ENCODE measurements around the gene FAM219A.
"Not testable (repeated sequence)": the region's sequence is repeated elsewhere in the genome, so short reads cannot be mapped to it uniquely, and the experiment has no call there.

The FAM219A gene

DNA sequence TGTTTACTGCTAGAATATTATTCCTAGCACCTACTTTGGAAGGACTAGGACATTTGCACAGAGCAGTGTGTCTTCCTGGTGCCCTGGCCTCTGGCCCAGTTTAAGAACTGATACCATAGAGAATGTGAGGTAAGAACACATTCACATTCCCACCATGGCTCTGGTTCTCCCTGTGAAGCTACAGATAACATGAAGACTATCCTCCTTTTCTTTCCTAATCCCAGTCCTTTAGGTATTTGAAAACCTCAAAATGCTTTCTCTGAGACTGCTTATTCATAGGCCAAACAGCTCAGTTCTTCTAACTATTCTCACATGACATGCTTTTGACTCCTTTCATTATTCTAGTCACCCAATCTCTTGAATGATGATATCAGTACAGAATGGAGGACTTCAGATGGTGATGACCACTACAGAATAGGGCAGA, 11.9 kb downstream of the FAM219A start:
- Histone ChIP-seq H3K9me3 (ENCODE audit: control insufficient read depth, low read length) (no peaks in the 10 kb centered on the region), H3K27ac (ENCODE audit: low read depth, low read length, severe bottlenecking) (no peak overlapping the region), H3K4me1 (ENCODE audit: control insufficient read depth, insufficient read depth, low read length, poor library complexity, severe bottlenecking) (peaks cover 9% of the 10 kb centered on the region), H3K4me3 (ENCODE audit: extremely low read depth, insufficient read depth, low read length, poor library complexity, severe bottlenecking) (no peak overlapping the region), H3K36me3 (ENCODE audit: control insufficient read depth, insufficient read depth, low read length) (peaks cover 1% of the 10 kb centered on the region)

DNA sequence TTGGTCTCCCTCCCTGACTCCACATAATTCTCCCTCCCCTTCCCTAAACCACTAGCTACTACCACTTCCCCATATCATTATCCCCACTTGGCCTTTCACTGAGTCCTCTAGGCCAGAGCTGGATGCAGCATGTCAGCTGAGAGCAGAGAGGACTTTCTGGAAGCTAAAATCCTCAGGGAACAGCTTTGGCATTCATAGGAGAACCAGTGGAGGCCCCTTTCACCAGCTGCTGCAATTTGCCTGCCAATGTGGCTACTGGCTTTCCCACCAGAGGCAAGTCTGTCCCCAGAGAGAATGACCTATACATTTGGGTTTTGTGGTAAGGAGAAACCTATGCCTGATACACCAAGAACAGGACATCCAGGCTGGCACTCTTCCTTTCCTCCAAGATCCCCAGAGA, 14.4 kb downstream of the FAM219A start:
- Histone ChIP-seq H3K4me1 (ENCODE audit: control insufficient read depth, insufficient read depth, low read length, poor library complexity, severe bottlenecking) (peaks cover 8% of the 10 kb centered on the region), H3K9me3 (ENCODE audit: control insufficient read depth, low read length) (no peaks in the 10 kb centered on the region), H3K27ac (ENCODE audit: low read depth, low read length, severe bottlenecking) (no peak overlapping the region), H3K36me3 (ENCODE audit: control insufficient read depth, insufficient read depth, low read length) (peaks cover 12% of the 10 kb centered on the region), H3K4me3 (ENCODE audit: extremely low read depth, insufficient read depth, low read length, poor library complexity, severe bottlenecking) (no peak overlapping the region)

DNA sequence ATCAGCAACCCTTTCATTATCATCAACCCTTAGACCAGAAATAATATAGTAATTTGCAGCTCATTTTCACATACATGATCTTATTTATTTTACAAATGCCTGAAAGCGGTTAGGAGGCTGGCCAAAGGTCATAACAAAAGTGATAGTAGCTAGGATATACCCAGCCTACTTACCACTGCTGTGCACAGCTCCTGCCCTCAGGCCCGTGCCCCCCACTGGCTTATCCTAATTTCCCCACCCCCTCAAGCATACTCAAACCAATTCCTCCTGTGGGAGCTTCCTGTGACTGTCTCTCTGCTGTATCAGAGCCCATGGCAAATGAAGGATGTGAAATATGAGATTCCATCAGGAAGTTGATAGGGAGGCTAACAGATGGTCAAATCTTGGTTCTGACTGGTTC, 14.8 kb downstream of the FAM219A start:
- 66 to 100% methylated on average over 1 to 2 of the region's 2 CpGs for WGBS, 2 experiments (ENCODE audit: insufficient coverage in 2 of 2)
- Histone ChIP-seq H3K36me3 (ENCODE audit: control insufficient read depth, insufficient read depth, low read length) (peaks cover 13% of the 10 kb centered on the region), H3K4me3 (ENCODE audit: extremely low read depth, insufficient read depth, low read length, poor library complexity, severe bottlenecking) (no peak overlapping the region)

DNA sequence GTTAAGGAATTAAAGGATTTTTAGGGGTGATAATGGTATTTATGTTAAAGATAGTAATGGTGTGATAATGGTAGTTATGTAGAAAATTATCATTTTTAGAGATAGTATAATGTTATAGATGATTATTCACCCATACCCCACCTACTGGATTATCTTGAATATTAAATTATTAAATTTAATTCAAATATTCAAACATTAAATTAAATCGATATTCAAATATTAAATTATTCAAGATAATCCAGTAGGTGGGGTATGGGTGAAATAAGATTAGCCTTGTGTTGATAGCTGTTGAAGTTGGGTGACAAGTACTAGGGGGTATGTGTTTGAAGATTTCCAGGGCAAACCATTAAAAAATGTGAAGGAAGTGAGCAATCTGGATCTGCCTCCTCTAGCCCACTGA, 15.6 kb downstream of the FAM219A start:
- H3K4me3 ChIP-seq (ENCODE audit: extremely low read depth, insufficient read depth, low read length, poor library complexity, severe bottlenecking) = no peak overlapping the region
- no peak overlapping the region for H3K27ac ChIP-seq (ENCODE audit: low read depth, low read length, severe bottlenecking)
- no CpG with 5 or more reads among the region's 1 CpG for WGBS, 2 experiments (ENCODE audit: insufficient coverage in 2 of 2)
- no peaks in the 10 kb centered on the region for H3K9me3 ChIP-seq (ENCODE audit: control insufficient read depth, low read length)
- peaks cover 8% of the 10 kb centered on the region for H3K4me1 ChIP-seq (ENCODE audit: control insufficient read depth, insufficient read depth, low read length, poor library complexity, severe bottlenecking)
- H3K36me3 ChIP-seq (ENCODE audit: control insufficient read depth, insufficient read depth, low read length) = peaks cover 13% of the 10 kb centered on the region

More for the DNA sequence above, 14.8 kb downstream of the FAM219A start:
- H3K27ac ChIP-seq (ENCODE audit: low read depth, low read length, severe bottlenecking) = no peak overlapping the region
- H3K4me1 ChIP-seq (ENCODE audit: control insufficient read depth, insufficient read depth, low read length, poor library complexity, severe bottlenecking) = peaks cover 8% of the 10 kb centered on the region
- no peaks in the 10 kb centered on the region for H3K9me3 ChIP-seq (ENCODE audit: control insufficient read depth, low read length)

DNA sequence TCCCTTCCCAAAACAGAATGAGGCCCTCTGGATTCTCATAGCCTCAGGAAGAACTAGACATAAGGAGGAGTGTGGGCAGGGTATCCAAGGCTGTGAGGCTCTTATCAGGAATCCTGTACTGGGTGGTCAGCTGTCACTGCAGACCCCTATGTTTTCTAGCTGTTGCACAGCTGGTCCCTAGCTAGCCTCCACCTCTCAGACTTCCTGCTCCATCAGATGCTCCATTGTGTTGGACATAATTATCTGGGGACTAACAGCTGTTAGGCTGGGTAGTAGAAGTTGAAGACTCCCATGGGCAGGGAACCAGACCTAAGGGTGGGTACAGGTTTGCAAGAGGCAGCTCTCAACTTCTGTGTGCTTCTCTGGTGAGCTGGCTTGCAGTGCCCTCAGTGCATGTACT, 18.4 kb downstream of the FAM219A start:
- Histone ChIP-seq H3K4me1 (ENCODE audit: control insufficient read depth, insufficient read depth, low read length, poor library complexity, severe bottlenecking) (peaks cover 8% of the 10 kb centered on the region), H3K27ac (ENCODE audit: low read depth, low read length, severe bottlenecking) (no peak overlapping the region), H3K9me3 (ENCODE audit: control insufficient read depth, low read length) (no peaks in the 10 kb centered on the region), H3K4me3 (ENCODE audit: extremely low read depth, insufficient read depth, low read length, poor library complexity, severe bottlenecking) (no peak overlapping the region), H3K36me3 (ENCODE audit: control insufficient read depth, insufficient read depth, low read length) (peaks cover 15% of the 10 kb centered on the region)

DNA sequence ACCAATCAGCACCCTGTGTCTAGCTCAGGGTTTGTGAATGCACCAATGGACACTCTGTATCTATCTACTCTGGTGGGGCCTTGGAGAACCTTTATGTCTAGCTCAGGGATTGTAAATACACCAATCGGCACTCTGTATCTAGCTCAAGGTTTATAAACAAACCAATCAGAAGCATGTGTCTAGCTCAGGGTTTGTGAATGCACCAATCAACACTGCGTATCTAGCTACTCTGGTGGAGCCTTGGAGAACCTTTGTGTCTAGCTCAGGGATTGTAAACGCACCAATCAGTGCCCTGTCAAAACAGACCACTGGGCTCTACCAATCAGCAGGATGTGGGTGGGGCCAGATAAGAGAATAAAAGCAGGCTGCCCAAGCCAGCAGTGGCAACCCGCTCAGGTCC, 19.9 kb downstream of the FAM219A start:
- not testable (repeated sequence) for H3K9me3 ChIP-seq (ENCODE audit: control insufficient read depth, low read length); H3K4me1 ChIP-seq (ENCODE audit: control insufficient read depth, insufficient read depth, low read length, poor library complexity, severe bottlenecking); H3K4me3 ChIP-seq (ENCODE audit: extremely low read depth, insufficient read depth, low read length, poor library complexity, severe bottlenecking); H3K27ac ChIP-seq (ENCODE audit: low read depth, low read length, severe bottlenecking)
- H3K36me3 ChIP-seq (ENCODE audit: control insufficient read depth, insufficient read depth, low read length) = peaks cover 15% of the 10 kb centered on the region
- 81 to 100% methylated on average over 2 of the region's 4 CpGs for WGBS, 2 experiments (ENCODE audit: insufficient coverage in 2 of 2)

DNA sequence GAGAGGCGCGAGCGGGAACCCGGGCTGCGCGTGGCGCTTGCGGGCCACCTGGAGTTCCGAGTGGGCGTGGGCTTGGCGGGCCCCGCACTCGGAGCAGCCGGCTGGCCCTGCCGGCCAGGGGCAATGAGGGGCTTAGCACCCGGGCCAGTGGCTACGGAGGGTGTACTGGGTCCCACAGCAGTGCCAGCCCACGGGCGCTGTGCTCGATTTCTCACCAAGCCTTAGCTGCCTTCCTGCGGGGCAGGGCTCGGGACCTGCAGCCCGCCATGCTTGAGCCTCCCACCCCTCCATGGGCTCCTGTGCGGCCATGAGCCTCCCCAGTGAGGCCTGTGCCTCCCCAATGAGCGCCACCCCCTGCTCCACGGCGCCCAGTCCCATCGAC, 20.5 kb downstream of the FAM219A start:
- H3K27ac ChIP-seq (ENCODE audit: low read depth, low read length, severe bottlenecking) = not testable (repeated sequence)

DNA sequence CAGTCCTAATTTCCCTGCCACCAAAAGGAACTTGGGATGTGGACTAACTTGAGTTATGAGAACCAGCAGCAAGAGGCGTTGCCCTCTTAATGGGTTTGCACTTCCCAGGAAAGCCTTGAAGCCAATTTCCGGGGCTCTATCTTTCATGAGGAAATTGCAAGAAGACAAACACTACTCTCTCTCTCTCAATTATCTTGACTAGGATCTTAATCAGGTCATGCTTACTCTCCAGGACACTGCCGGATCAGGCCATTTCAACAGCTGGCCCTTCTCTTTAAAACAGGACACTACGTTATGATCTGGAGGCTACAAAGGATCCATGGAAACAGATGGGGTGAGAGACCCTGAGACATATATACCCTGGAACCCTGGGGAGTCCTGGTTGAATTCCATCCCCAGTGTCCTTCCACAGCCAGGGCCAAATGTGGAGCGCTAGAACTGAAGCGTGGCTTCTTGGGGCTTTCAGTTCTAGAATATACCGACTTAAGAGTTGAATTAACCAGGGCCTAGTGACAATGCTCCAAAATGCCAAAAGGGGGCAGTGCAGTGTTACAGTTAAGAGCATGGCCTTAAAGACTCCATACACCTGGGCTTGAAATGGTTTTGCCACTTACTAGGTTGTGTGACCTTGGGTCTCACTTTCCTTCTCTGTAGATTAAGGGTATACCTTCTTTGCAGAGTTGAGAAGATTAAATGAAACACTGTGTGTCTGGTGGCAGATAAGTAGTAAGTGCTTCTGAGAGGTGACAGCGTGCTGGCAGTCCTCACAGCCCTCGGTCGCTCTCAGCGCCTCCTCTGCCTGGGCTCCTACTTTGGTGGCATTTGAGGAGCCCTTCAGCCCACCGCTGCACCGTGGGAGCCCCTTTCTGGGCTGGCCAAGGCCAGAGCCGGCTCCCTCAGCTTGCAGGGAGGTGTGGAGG, 21.1 kb downstream of the FAM219A start:
- Histone ChIP-seq H3K4me1 (ENCODE audit: control insufficient read depth, insufficient read depth, low read length, poor library complexity, severe bottlenecking) (peaks cover 4% of the 10 kb centered on the region), H3K36me3 (ENCODE audit: control insufficient read depth, insufficient read depth, low read length) (peaks cover 15% of the 10 kb centered on the region), H3K9me3 (ENCODE audit: control insufficient read depth, low read length) (no peaks in the 10 kb centered on the region), H3K4me3 (ENCODE audit: extremely low read depth, insufficient read depth, low read length, poor library complexity, severe bottlenecking) (no peak overlapping the region), H3K27ac (ENCODE audit: low read depth, low read length, severe bottlenecking) (no peak overlapping the region)
- 72 to 77% methylated on average over 6 to 7 of the region's 14 CpGs for WGBS, 2 experiments (ENCODE audit: insufficient coverage in 2 of 2)

More for the DNA sequence above, 20.5 kb downstream of the FAM219A start:
- H3K9me3 ChIP-seq (ENCODE audit: control insufficient read depth, low read length); H3K4me3 ChIP-seq (ENCODE audit: extremely low read depth, insufficient read depth, low read length, poor library complexity, severe bottlenecking); H3K4me1 ChIP-seq (ENCODE audit: control insufficient read depth, insufficient read depth, low read length, poor library complexity, severe bottlenecking): not testable (repeated sequence)
- peaks cover 15% of the 10 kb centered on the region for H3K36me3 ChIP-seq (ENCODE audit: control insufficient read depth, insufficient read depth, low read length)
- 95 to 96% methylated on average over 11 to 26 of the region's 28 CpGs for WGBS, 2 experiments (ENCODE audit: insufficient coverage in 2 of 2)

DNA sequence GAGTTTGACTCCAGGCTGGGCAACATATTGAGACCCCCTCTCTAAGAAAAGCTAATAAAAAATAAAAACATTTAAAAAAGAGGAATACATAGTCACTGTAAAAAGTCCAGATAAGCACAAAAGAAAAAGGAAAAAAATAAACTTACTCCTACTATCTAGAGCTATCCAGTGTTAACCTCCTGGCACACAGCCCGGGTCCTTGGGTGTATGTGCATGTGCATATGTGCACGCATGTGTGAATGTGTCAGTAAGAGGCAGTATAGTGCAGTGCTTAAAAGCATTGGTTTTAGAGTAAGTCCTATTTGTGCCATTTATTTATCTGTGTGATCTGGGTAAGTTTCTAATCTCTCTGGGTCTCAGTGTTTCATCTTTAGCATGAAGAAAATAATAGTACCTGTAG, 26.7 kb downstream of the FAM219A start:
- H3K4me3 ChIP-seq (ENCODE audit: extremely low read depth, insufficient read depth, low read length, poor library complexity, severe bottlenecking) = no peak overlapping the region
- H3K4me1 ChIP-seq (ENCODE audit: control insufficient read depth, insufficient read depth, low read length, poor library complexity, severe bottlenecking) = no peaks in the 10 kb centered on the region
- H3K27ac ChIP-seq (ENCODE audit: low read depth, low read length, severe bottlenecking) = no peak overlapping the region
- peaks cover 20% of the 10 kb centered on the region for H3K36me3 ChIP-seq (ENCODE audit: control insufficient read depth, insufficient read depth, low read length)
- no peaks in the 10 kb centered on the region for H3K9me3 ChIP-seq (ENCODE audit: control insufficient read depth, low read length)
- 80 to 92% methylated on average over 2 of the region's 2 CpGs for WGBS, 2 experiments (ENCODE audit: insufficient coverage in 2 of 2)

DNA sequence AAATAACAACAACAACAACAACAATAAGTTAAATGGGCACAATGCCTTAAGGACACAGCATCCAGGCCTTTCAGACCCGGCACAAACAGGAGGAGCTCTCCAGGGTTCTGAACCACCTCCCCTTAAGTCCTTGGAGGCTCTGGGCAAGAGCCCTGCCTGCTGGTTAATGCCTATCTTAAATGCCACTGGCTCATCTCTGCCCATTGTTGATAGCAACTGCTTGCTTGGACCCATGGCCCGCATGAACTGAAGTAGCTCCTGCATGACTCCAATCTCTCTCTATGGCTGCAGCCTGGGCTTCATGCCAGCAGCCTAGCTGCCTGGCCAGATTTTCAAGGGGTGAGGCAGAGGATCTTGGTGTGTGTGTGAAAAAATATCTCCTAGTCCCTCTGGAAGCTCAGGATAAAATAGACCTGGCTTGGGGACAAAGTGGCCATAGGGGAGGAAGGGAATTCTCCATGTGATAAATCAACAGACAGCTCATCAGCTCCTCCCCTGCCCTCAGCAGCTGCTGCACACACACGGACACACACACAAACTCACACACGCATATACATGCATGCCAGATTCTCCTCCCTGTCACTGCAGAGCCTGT, 27.4 kb downstream of the FAM219A start:
- peaks cover 18% of the 10 kb centered on the region for H3K36me3 ChIP-seq (ENCODE audit: control insufficient read depth, insufficient read depth, low read length)
- H3K27ac ChIP-seq (ENCODE audit: low read depth, low read length, severe bottlenecking) = no peak overlapping the region
- H3K4me3 ChIP-seq (ENCODE audit: extremely low read depth, insufficient read depth, low read length, poor library complexity, severe bottlenecking) = no peak overlapping the region
- no peaks in the 10 kb centered on the region for H3K4me1 ChIP-seq (ENCODE audit: control insufficient read depth, insufficient read depth, low read length, poor library complexity, severe bottlenecking)
- no peaks in the 10 kb centered on the region for H3K9me3 ChIP-seq (ENCODE audit: control insufficient read depth, low read length)
- WGBS, 2 experiments (ENCODE audit: insufficient coverage in 2 of 2) = 67 to 72% methylated on average over 3 to 4 of the region's 4 CpGs

DNA sequence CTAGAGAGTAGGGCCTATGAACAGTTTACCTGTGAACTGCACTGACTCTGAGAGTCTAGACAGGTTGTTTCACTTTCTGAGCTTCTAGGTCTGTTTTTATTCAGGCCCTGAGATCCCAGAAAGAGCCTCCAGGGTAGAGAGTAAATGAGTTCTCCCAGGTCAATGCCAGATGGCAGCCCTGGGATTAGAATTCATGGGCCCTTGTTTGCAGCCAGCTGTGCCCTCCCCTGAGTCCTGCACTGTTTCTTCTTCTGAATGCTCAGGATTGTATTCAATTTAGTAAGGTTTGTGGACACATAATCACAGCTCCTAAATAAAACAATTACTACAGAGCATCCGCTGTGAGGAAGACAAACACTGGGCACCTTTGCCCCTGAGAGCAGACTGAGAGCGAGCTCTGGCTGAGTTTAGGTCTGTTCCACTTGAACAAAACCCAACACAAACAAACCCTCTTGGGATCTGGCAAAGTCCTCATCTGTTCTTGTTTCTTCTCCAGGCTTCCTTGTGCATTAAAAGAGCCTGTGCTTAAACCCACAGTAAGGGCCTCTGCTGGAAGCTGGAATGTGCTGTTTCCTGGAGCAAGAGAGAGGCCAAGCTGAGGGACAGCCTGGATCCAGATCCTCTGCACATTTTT, 29.9 kb downstream of the FAM219A start:
- peaks cover 18% of the 10 kb centered on the region for H3K36me3 ChIP-seq (ENCODE audit: control insufficient read depth, insufficient read depth, low read length)
- 80 to 94% methylated on average over 1 to 2 of the region's 2 CpGs for WGBS, 2 experiments (ENCODE audit: insufficient coverage in 2 of 2)
- no peaks in the 10 kb centered on the region for H3K9me3 ChIP-seq (ENCODE audit: control insufficient read depth, low read length)

More for the DNA sequence above, 29.9 kb downstream of the FAM219A start:
- Histone ChIP-seq H3K4me3 (ENCODE audit: extremely low read depth, insufficient read depth, low read length, poor library complexity, severe bottlenecking) (no peak overlapping the region), H3K27ac (ENCODE audit: low read depth, low read length, severe bottlenecking) (no peak overlapping the region), H3K4me1 (ENCODE audit: control insufficient read depth, insufficient read depth, low read length, poor library complexity, severe bottlenecking) (no peaks in the 10 kb centered on the region)

All from mesodermal cell (in vitro differentiated cells).